SK-N-SH (cell line): Measurements from ENCODE around the gene EHMT2.
"Not testable (repeated sequence)": the region's sequence is repeated elsewhere in the genome, so short reads cannot be mapped to it uniquely, and the experiment has no call there.

Source experiments
- MEF2A ChIP-seq: IDR thresholded peaks from 2 replicates; pipeline ENCODE4 v1.4.0; 2012; ENCODE audit warnings: low read depth, borderline replicate concordance
- NFIC ChIP-seq: IDR thresholded peaks from 2 replicates; pipeline ENCODE4 v1.4.0; 2012; ENCODE audit warnings: borderline replicate concordance
- POLR2AphosphoS5 ChIP-seq: IDR thresholded peaks from 2 replicates; pipeline ENCODE4 v1.6.1; 2012; ENCODE audit warnings: low read depth, low read length
- SIN3A ChIP-seq: IDR thresholded peaks from 2 replicates; pipeline ENCODE4 v1.6.1; 2012; ENCODE audit warnings: low read depth, mild to moderate bottlenecking, low read length, moderate library complexity, borderline replicate concordance
- TF ChIP-seq, protein P1 (sequence below): fragments of 200-600 bp; sonication (generic); IDR thresholded peaks from 2 replicates; pipeline ENCODE4 v1.6.1; 2017; ENCODE audit warnings: antibody characterized with exemption, mild to moderate bottlenecking, moderate library complexity
- TF ChIP-seq, protein P2 (sequence below): IDR thresholded peaks from 2 replicates; pipeline ENCODE4 v1.4.0; 2012; ENCODE audit warnings: low read depth
- TF ChIP-seq, protein P3 (sequence below): IDR thresholded peaks from 2 replicates; pipeline ENCODE4 v1.6.1; 2012; ENCODE audit warnings: mild to moderate bottlenecking, low read depth, low read length, moderate library complexity

- TF ChIP-seq NFIC, POLR2AphosphoS5, SIN3A, MEF2A: not testable (repeated sequence)
- TF ChIP-seq, protein P1, sequence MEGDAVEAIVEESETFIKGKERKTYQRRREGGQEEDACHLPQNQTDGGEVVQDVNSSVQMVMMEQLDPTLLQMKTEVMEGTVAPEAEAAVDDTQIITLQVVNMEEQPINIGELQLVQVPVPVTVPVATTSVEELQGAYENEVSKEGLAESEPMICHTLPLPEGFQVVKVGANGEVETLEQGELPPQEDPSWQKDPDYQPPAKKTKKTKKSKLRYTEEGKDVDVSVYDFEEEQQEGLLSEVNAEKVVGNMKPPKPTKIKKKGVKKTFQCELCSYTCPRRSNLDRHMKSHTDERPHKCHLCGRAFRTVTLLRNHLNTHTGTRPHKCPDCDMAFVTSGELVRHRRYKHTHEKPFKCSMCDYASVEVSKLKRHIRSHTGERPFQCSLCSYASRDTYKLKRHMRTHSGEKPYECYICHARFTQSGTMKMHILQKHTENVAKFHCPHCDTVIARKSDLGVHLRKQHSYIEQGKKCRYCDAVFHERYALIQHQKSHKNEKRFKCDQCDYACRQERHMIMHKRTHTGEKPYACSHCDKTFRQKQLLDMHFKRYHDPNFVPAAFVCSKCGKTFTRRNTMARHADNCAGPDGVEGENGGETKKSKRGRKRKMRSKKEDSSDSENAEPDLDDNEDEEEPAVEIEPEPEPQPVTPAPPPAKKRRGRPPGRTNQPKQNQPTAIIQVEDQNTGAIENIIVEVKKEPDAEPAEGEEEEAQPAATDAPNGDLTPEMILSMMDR = not testable (repeated sequence)
- TF ChIP-seq, protein P2, sequence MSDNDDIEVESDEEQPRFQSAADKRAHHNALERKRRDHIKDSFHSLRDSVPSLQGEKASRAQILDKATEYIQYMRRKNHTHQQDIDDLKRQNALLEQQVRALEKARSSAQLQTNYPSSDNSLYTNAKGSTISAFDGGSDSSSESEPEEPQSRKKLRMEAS = not testable (repeated sequence)
- TF ChIP-seq, protein P3, sequence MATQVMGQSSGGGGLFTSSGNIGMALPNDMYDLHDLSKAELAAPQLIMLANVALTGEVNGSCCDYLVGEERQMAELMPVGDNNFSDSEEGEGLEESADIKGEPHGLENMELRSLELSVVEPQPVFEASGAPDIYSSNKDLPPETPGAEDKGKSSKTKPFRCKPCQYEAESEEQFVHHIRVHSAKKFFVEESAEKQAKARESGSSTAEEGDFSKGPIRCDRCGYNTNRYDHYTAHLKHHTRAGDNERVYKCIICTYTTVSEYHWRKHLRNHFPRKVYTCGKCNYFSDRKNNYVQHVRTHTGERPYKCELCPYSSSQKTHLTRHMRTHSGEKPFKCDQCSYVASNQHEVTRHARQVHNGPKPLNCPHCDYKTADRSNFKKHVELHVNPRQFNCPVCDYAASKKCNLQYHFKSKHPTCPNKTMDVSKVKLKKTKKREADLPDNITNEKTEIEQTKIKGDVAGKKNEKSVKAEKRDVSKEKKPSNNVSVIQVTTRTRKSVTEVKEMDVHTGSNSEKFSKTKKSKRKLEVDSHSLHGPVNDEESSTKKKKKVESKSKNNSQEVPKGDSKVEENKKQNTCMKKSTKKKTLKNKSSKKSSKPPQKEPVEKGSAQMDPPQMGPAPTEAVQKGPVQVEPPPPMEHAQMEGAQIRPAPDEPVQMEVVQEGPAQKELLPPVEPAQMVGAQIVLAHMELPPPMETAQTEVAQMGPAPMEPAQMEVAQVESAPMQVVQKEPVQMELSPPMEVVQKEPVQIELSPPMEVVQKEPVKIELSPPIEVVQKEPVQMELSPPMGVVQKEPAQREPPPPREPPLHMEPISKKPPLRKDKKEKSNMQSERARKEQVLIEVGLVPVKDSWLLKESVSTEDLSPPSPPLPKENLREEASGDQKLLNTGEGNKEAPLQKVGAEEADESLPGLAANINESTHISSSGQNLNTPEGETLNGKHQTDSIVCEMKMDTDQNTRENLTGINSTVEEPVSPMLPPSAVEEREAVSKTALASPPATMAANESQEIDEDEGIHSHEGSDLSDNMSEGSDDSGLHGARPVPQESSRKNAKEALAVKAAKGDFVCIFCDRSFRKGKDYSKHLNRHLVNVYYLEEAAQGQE = not testable (repeated sequence)
Measured at GRCh38 chr6:31908255-31908654, 10.8 kb upstream of the EHMT2 start.
